Stimulated activated CD4-positive, alpha-beta T cell treated with anti-CD3 and anti-CD28 coated beads, TNF-alpha, amount 100 ng/mL, for 4 hours (primary cell): ENCODE results near the gene HDDC2.

Source experiments
- DNase-seq, 3 experiments: peaks; one replicate each; pipeline ENCODE4 v3.0.0-alpha.2; 2020; ENCODE audit warnings: low read depth in 3 of 3

The HDDC2 gene

GRCh38 chr6:125270380-125270779, 31.4 kb downstream of the HDDC2 start:
- DNase-seq = no peak

- DNase-seq = no peak
Measured at GRCh38 chr6:125269328-125269985, 32.3 kb downstream of the HDDC2 start.

- DNase-seq = no peak
Measured at GRCh38 chr6:125268765-125269164, 33.0 kb downstream of the HDDC2 start.

- no peak for DNase-seq
Measured at GRCh38 chr6:125267806-125268523, 33.8 kb downstream of the HDDC2 start.

GRCh38 chr6:125264476-125264875, 37.3 kb downstream of the HDDC2 start:
- DNase-seq = no peak

- no peak for DNase-seq
Measured at GRCh38 chr6:125262016-125263013, 39.5 kb downstream of the HDDC2 start.

- no peak for DNase-seq
Measured at GRCh38 chr6:125259354-125259736, 42.4 kb downstream of the HDDC2 start.

GRCh38 chr6:125258651-125259353, 43.0 kb downstream of the HDDC2 start:
- DNase-seq = no peak

GRCh38 chr6:125257351-125257750, 44.4 kb downstream of the HDDC2 start:
- no peak for DNase-seq

- DNase-seq = no peak
Measured at GRCh38 chr6:125255201-125255600, 46.6 kb downstream of the HDDC2 start.

GRCh38 chr6:125254321-125254720, 47.4 kb downstream of the HDDC2 start:
- DNase-seq = no peak

GRCh38 chr6:125253881-125254280, 47.9 kb downstream of the HDDC2 start:
- no peak for DNase-seq

GRCh38 chr6:125252891-125253290, 48.9 kb downstream of the HDDC2 start:
- DNase-seq = no peak

- no peak for DNase-seq
Measured at GRCh38 chr6:125251516-125252220, 50.1 kb downstream of the HDDC2 start.

- DNase-seq = no peak
Measured at GRCh38 chr6:125250511-125250910, 51.3 kb downstream of the HDDC2 start.

GRCh38 chr6:125248136-125248535, 53.6 kb downstream of the HDDC2 start:
- no peak for DNase-seq

- DNase-seq = no peak
Measured at GRCh38 chr6:125246566-125246965, 55.2 kb downstream of the HDDC2 start.

- no peak for DNase-seq
Measured at GRCh38 chr6:125245523-125246264, 56.1 kb downstream of the HDDC2 start.

- DNase-seq = no peak
Measured at GRCh38 chr6:125245109-125245508, 56.7 kb downstream of the HDDC2 start.

- no peak for DNase-seq
Measured at GRCh38 chr6:125237764-125238163, 64.0 kb downstream of the HDDC2 start.
